Activated T-helper 2 cell treated with anti-CD3 and anti-CD28 coated beads, Interferon-gamma antibody, Interleukin-2, Interleukin-4, amounts not matched to agents 10 μg/mL and 5 μg/mL and 100 μg/mL, durations not matched to agents 14 hours and 24 hours and 36 hours (primary cell): ENCODE data around the gene MESD. TPM values are rescaled to one million over a fixed set of nuclear protein-coding genes. Genes with fewer than 3 reads are reported as not detected.

ENCODE experiments used
- DNase-seq: peaks from one replicate; pipeline ENCODE4 v3.0.0; 2021; ENCODE audit warnings: low spot score
- H3K27ac Mint-ChIP-seq: one replicate; pipeline ENCODE4 v1.8.0; 2021; ENCODE audit warnings: mixed read lengths
- H3K27me3 Mint-ChIP-seq: one replicate; pipeline ENCODE4 v1.8.0; 2021; ENCODE audit warnings: low read depth, mixed read lengths
- H3K36me3 Mint-ChIP-seq: one replicate; pipeline ENCODE4 v1.8.0; 2021; ENCODE audit warnings: low read depth, mixed read lengths
- H3K4me1 Mint-ChIP-seq: one replicate; pipeline ENCODE4 v1.8.0; 2021; ENCODE audit warnings: low read depth, mixed read lengths
- H3K4me3 Mint-ChIP-seq: one replicate; pipeline ENCODE4 v1.8.0; 2021; ENCODE audit warnings: low read depth, mild to moderate bottlenecking, moderate library complexity, mixed read lengths
- H3K9me3 Mint-ChIP-seq: one replicate; pipeline ENCODE4 v1.8.0; 2021; ENCODE audit warnings: mixed read lengths
- intact Hi-C: fragments of 100-400 bp; cut with micrococcal nuclease; formaldehyde crosslinking; loops from one replicate; pipeline ENCODE4 v1.15.1; 2023
- total RNA-seq: library from RNA; stranded (reverse); gene quantifications from 2 replicates; pipeline ENCODE4 v1.2.3, GENCODE V29; 2022

MESD gene
- total RNA-seq, 1 donor from 2014 or later = 28.6 TPM

DNA sequence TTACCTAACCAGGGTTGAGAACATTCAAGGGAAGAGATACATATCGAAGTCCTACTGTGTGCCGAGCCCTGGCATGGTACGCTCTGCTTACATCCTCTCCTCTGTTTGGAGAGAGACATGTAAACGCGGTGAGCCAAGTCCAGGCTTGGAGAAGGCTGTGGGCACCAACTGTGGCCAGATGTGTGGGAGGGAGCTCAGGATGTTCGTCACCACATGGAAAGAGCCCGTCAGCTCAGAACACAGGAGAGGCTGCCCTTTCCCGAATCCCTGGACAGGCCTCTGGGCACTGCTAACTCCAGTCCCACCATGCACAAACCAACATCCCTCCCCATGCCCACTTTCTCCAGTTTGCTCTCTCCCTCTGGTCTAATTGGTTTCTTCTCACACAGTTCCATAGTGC is 43.0 kb downstream of the MESD start:
- Mint-ChIP-seq H3K4me1 (no peaks in the 10 kb centered on the region), H3K27ac (no peak overlapping the region), H3K4me3 (no peak overlapping the region), H3K27me3 (no peaks in the 10 kb centered on the region), H3K9me3 (no peaks in the 10 kb centered on the region), H3K36me3 (peaks cover 23% of the 10 kb centered on the region)
- intact Hi-C loops = no loop called here
- DNase-seq = no peak

DNA sequence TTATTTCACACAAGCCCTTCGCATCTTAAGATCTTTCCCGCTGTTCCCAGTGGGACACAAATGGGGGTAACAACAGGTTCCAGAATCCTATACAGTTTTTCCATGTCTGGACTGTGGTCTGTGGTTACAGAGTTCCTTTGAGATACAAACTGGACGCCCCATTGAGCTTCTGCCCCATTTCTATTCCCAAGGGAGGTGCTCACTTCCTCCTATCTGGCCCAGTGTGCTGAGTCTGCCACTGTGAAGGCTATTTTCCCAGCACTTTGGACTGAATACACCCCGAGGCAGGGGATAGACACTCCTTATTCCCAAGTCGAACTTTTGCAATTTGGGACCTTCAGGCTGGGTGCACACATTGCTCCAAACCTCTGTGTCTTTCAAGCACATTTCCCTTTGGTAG is 44.0 kb downstream of the MESD start:
- H3K27ac Mint-ChIP-seq = no peak overlapping the region
- no peaks in the 10 kb centered on the region for H3K9me3 Mint-ChIP-seq
- DNase-seq = no peak
- no peaks in the 10 kb centered on the region for H3K4me1 Mint-ChIP-seq
- intact Hi-C loops = no loop called here
- no peak overlapping the region for H3K4me3 Mint-ChIP-seq
- H3K27me3 Mint-ChIP-seq = no peaks in the 10 kb centered on the region
- peaks cover 17% of the 10 kb centered on the region for H3K36me3 Mint-ChIP-seq

- Mint-ChIP-seq H3K27me3 (no peaks in the 10 kb centered on the region), H3K9me3 (no peaks in the 10 kb centered on the region), H3K27ac (no peak overlapping the region), H3K36me3 (peaks cover 17% of the 10 kb centered on the region), H3K4me3 (no peak overlapping the region), H3K4me1 (no peaks in the 10 kb centered on the region)
- no peak for DNase-seq
- intact Hi-C loops = no loop called here
These were observed 44.8 kb downstream of the MESD start for GRCh38 chr15:80944818-80945217.

- Mint-ChIP-seq H3K27ac (no peak overlapping the region), H3K27me3 (no peaks in the 10 kb centered on the region), H3K4me3 (no peak overlapping the region), H3K9me3 (no peaks in the 10 kb centered on the region), H3K36me3 (peaks cover 12% of the 10 kb centered on the region), H3K4me1 (no peaks in the 10 kb centered on the region)
- intact Hi-C loops = no loop called here
- no peak for DNase-seq
These were observed 46.7 kb downstream of the MESD start for GRCh38 chr15:80942746-80943565.

- intact Hi-C loops = no loop called here
- no peak overlapping the region for H3K4me3 Mint-ChIP-seq
- H3K27me3 Mint-ChIP-seq = no peaks in the 10 kb centered on the region
- no peak for DNase-seq
- H3K4me1 Mint-ChIP-seq = no peaks in the 10 kb centered on the region
- H3K27ac Mint-ChIP-seq = no peak overlapping the region
- peaks cover 11% of the 10 kb centered on the region for H3K36me3 Mint-ChIP-seq
- H3K9me3 Mint-ChIP-seq = no peaks in the 10 kb centered on the region
These were observed 47.4 kb downstream of the MESD start for GRCh38 chr15:80942266-80942665.

DNA sequence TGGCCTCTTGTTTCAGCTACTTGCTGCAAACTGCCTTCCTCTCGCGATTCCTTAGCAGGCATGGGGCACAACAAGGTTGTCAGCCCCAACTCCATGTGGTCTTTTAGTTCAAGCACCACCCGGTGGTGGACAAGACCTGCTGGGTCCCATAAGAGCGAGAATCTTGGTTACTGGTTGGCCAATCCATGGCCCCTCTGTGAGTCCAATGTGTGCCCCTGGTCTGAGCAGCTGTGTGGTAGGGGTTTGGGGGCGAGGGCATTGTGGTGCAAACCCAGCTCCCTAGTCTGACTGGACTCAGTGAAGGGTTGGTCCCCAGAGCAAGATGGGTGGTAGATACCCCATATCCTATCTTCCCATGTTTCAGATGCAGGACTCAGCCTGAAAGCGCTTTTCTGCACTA is 48.8 kb downstream of the MESD start:
- no peak overlapping the region for H3K27ac Mint-ChIP-seq
- DNase-seq = no peak
- intact Hi-C loops = no loop called here
- H3K36me3 Mint-ChIP-seq = peaks cover 8% of the 10 kb centered on the region
- H3K27me3 Mint-ChIP-seq = no peaks in the 10 kb centered on the region
- no peak overlapping the region for H3K4me3 Mint-ChIP-seq
- H3K4me1 Mint-ChIP-seq = no peaks in the 10 kb centered on the region
- H3K9me3 Mint-ChIP-seq = no peaks in the 10 kb centered on the region

GRCh38 chr15:80940331-80940730 is 49.3 kb downstream of the MESD start:
- no peaks in the 10 kb centered on the region for H3K4me1 Mint-ChIP-seq
- H3K36me3 Mint-ChIP-seq = peaks cover 8% of the 10 kb centered on the region
- H3K4me3 Mint-ChIP-seq = no peak overlapping the region
- no peak for DNase-seq
- no peaks in the 10 kb centered on the region for H3K9me3 Mint-ChIP-seq
- no peak overlapping the region for H3K27ac Mint-ChIP-seq
- no peaks in the 10 kb centered on the region for H3K27me3 Mint-ChIP-seq
- intact Hi-C loops = no loop called here

- no peaks in the 10 kb centered on the region for H3K9me3 Mint-ChIP-seq
- no peaks in the 10 kb centered on the region for H3K27me3 Mint-ChIP-seq
- H3K36me3 Mint-ChIP-seq = peaks cover 8% of the 10 kb centered on the region
- no peak overlapping the region for H3K27ac Mint-ChIP-seq
- peaks cover 8% of the 10 kb centered on the region for H3K4me1 Mint-ChIP-seq
- DNase-seq = no peak
- intact Hi-C loops = no loop called here
- no peak overlapping the region for H3K4me3 Mint-ChIP-seq
These were observed 50.4 kb downstream of the MESD start for GRCh38 chr15:80939216-80939615.

DNA sequence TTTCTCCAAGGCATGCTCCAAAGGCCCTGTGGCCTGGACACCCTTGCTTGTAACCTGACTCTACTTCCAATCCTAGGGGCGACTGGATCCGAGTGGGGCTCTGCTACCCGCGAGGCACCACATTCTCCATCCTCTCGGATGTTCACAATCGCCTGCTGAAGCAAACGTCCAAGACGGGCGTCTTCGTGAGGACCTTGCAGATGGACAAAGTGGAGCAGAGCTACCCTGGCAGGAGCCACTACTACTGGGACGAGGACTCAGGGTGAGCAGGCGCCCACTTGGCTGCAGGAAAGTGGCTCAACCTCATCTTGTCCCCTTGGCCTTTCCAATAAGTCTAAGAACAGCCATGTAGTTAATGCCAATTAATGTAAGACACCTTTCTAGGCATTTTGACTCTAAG is 51.9 kb downstream of the MESD start:
- Mint-ChIP-seq H3K4me3 (no peak overlapping the region), H3K36me3 (peaks cover 4% of the 10 kb centered on the region), H3K27me3 (no peaks in the 10 kb centered on the region), H3K27ac (no peak overlapping the region), H3K9me3 (no peaks in the 10 kb centered on the region), H3K4me1 (peaks cover 8% of the 10 kb centered on the region)
- DNase-seq = no peak
- intact Hi-C loops = no loop called here

DNA sequence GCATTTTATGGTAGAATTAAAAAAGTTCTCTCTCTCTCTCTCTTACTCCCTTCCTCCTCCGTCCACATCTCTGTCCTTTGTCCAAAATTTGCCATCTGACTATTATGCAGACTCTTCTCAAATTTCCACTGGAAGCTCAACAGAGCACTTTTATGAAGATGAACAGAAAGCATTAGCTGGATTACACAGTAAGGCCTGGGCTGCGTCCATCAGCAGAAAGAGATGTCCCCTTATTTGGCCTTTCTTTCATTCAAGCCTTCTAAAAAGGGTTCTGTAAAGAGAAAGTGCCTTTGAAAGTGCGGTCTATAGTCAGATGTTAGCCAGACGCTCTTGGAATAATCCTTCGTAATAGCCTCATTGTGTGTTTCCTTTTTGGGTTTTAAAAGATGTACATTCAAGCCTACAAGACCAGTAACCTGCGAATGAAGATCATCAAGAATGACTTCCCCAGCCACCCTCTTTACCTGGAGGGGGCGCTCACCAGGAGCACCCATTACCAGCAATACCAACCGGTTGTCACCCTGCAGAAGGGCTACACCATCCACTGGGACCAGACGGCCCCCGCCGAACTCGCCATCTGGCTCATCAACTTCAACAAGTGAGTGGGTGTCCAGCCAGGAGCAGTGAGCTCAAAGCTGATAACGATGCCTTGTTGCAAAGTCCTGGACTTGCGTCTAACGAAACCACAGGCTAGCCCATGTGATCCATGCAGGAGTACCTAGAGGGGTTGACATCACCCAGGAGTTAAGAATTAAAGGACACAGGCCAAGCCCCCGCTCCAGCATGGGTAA is 53.1 kb downstream of the MESD start:
- Mint-ChIP-seq H3K27ac (no peak overlapping the region), H3K4me1 (peaks cover 8% of the 10 kb centered on the region), H3K36me3 (peaks cover 2% of the 10 kb centered on the region), H3K9me3 (no peaks in the 10 kb centered on the region), H3K27me3 (no peaks in the 10 kb centered on the region), H3K4me3 (no peak overlapping the region)
- intact Hi-C loops = no loop called here
- no peak for DNase-seq

GRCh38 chr15:80934761-80935221 is 54.8 kb downstream of the MESD start:
- Mint-ChIP-seq H3K27me3 (no peaks in the 10 kb centered on the region), H3K4me3 (no peak overlapping the region), H3K27ac (no peak overlapping the region), H3K9me3 (no peaks in the 10 kb centered on the region), H3K4me1 (peaks cover 8% of the 10 kb centered on the region), H3K36me3 (no peaks in the 10 kb centered on the region)
- intact Hi-C loops = no loop called here
- DNase-seq = no peak

GRCh38 chr15:80932989-80933388 is 56.6 kb downstream of the MESD start:
- no peak overlapping the region for H3K27ac Mint-ChIP-seq
- intact Hi-C loops = no loop called here
- H3K4me3 Mint-ChIP-seq = no peak overlapping the region
- DNase-seq = no peak
- H3K4me1 Mint-ChIP-seq = peaks cover 8% of the 10 kb centered on the region
- H3K9me3 Mint-ChIP-seq = no peaks in the 10 kb centered on the region
- H3K27me3 Mint-ChIP-seq = no peaks in the 10 kb centered on the region
- no peaks in the 10 kb centered on the region for H3K36me3 Mint-ChIP-seq

- H3K4me1 Mint-ChIP-seq = peaks cover 8% of the 10 kb centered on the region
- H3K9me3 Mint-ChIP-seq = no peaks in the 10 kb centered on the region
- no peak overlapping the region for H3K4me3 Mint-ChIP-seq
- no peaks in the 10 kb centered on the region for H3K36me3 Mint-ChIP-seq
- H3K27ac Mint-ChIP-seq = no peak overlapping the region
- no peak for DNase-seq
- no peaks in the 10 kb centered on the region for H3K27me3 Mint-ChIP-seq
- intact Hi-C loops = no loop called here
These were observed 57.2 kb downstream of the MESD start for GRCh38 chr15:80932513-80932815.
